Thyroid gland (tissue), 4 donors: Measurements from ENCODE around the gene TLR5.

ENCODE experiments used
- POLR2A ChIP-seq, 2 donors: fragments of 450-650 bp; IDR thresholded peaks; one replicate each; pipeline ENCODE4 v1.6.1; 2017; ENCODE audit warnings: antibody characterized with exemption in 2 of 2, mild to moderate bottlenecking in 2 of 2, moderate library complexity in 1 of 2
- TF ChIP-seq, protein P1 (sequence below), 6 experiments: fragments of 200-600 bp in 3 of 6; fragments of 450-650 bp in 3 of 6; sonication (generic) in 3 of 6; IDR thresholded peaks; one replicate each; pipeline ENCODE4 v1.5.1; 2016 to 2019; ENCODE audit warnings: antibody characterized with exemption in 6 of 6, mild to moderate bottlenecking in 2 of 6, inconsistent platforms in 1 of 6, moderate library complexity in 1 of 6

DNA sequence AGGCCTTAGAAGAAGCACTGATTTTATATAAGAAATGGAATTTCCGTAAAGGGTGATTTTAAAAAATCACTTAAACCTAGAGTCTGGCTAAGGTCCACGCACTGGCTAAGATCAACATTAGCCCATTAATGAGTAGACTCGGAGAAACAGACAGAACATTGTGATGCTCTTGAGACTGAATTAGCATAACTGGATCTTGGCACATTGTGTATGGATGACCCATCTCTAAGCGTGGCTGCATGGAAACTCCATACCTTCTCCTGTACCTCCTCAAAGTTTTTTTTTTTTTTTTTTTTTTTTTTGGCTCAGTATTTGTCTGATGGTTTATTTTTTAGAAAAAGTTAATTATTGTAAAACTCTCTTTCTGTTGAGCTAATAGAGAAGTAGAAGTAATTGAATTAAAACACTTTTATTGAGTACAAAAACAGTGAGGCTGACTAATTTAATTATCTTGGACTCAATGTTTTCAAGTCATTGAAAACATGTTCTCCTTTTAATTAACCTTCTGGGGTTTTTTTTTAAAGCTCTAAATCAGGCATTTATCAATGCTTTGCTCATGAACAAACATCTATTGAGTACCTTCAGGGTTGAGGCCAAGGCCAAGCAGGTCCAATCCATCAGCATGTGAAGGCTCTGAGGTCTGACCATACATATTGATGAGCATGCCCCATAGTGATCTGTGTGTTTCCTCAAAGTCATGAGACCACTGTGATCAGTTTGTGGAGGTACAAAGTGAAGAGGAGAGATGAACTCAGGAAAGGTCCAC lies 74.0 kb downstream of the TLR5 start:
- TF ChIP-seq, protein P1, sequence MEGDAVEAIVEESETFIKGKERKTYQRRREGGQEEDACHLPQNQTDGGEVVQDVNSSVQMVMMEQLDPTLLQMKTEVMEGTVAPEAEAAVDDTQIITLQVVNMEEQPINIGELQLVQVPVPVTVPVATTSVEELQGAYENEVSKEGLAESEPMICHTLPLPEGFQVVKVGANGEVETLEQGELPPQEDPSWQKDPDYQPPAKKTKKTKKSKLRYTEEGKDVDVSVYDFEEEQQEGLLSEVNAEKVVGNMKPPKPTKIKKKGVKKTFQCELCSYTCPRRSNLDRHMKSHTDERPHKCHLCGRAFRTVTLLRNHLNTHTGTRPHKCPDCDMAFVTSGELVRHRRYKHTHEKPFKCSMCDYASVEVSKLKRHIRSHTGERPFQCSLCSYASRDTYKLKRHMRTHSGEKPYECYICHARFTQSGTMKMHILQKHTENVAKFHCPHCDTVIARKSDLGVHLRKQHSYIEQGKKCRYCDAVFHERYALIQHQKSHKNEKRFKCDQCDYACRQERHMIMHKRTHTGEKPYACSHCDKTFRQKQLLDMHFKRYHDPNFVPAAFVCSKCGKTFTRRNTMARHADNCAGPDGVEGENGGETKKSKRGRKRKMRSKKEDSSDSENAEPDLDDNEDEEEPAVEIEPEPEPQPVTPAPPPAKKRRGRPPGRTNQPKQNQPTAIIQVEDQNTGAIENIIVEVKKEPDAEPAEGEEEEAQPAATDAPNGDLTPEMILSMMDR (IDR thresholded peaks at IDR 0.05): no peak
- TF ChIP-seq POLR2A (IDR thresholded peaks at IDR 0.05): no peak
